Glomerular visceral epithelial cell (primary cell): ENCODE measurements around the gene PARD3.

Experiments
- DNase-seq: peaks from one replicate; pipeline ENCODE4 v3.0.0-alpha.2; 2016; ENCODE audit errors: extremely low spot score

The PARD3 gene

DNA sequence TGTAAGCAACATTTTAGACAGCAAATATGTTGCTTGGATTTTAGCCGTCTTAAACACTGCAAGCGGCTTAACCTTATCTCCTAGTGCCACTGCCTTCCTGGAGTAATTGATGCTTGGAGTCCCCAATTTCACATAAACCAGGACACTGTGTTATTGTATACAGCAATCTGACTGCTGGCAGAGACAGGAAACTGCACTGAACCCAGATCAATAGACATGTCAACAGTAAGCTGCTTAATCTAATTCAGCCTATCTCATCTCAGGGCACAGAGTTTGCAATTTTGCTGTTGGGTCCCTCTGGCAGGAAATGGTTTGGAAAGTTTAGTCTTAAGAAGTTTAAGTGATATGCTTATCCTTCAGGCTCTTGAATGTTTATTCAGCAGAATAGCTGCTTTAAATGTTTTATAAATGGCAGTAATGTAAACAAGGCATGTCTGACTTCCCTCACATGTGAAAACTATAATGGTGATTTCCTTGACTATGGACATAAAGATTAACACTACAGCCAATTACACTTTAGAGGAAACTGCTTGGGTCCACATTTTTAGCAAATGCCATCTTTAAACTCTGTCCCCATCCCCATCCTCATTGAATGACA, 598.6 kb downstream of the PARD3 start:
- DNase-seq, result no peak

DNA sequence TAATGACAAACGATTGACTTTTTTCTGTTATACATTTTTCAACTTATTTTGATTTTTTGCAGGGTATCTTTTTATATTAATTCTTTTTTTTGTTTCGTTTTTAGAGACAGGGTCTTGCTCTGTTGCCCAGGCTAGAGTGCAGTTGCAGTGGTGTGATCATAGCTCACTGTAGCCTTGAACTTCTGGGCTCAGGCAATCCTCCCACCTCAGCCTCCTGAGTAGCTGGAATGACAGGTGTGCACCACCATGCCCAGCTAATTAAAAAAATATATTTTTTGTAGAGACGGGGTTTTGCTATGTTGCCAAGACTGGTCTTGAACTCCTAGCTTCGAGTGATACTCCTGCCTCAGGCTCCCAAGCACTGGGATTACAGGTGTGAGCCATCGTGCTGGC, 601.3 kb downstream of the PARD3 start:
- DNase-seq, result no peak

DNA sequence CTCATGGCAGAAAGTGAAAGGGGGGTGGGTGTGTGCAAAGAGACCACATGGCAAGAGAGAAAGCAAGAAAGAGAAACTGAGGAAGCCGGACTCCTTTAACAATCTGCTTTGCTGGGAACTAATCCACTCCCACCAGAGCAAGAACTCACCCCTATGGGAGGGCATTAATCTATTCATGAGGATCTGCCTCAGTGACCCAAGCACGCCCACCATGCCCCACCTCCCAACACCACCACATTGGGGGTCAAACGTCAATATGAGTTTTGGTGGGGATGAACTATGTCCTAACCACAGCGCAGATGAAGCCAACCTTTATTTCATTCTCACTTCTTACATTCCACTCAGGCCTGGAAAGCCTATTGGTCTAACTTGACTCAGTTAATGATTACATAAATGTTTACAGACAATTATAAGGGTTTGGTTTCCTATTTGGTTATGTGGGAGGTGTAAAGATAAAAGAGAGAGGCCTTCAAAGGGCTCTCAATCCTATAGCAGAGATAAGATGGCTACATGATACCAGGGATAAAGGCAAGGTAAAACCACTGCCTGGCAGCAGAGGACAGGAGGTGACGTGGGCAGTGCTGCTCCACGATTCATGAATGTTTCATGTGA, 601.8 kb downstream of the PARD3 start:
- DNase-seq, result no peak

DNA sequence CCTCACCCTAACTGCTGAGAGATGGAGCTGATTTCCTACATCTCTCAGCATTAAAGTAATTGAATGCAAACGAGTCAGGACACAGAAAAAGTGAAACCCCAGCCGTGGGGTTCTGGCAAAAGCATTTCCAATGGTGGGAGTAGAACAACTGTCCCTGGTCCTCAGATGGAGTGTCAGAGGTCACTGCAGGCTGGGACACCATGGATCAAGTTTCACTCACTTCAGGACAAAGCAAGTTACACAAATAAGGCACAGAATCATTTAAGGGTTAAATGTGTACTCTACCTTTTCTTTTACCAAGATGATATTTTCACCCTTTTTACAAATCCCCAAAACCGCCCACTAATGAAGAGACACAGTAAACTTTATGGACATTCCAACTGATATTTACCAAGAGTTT, 607.8 kb downstream of the PARD3 start:
- DNase-seq, result no peak

DNA sequence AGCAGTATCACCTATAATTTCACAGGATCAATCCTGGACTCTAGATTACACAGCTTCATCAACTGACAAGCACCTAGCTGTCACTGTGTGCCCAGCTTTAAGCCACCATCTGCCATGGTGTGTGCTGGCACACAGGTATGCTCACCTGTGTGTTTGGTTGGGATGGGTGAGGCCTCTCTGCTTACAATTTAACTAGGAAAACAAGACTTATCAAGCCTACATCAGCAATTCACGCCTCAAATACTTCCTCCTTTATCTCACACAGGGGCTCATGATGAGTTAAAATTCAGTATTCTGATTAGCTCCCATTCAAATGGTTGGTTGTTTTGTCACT, 608.2 kb downstream of the PARD3 start:
- no peak for DNase-seq

DNA sequence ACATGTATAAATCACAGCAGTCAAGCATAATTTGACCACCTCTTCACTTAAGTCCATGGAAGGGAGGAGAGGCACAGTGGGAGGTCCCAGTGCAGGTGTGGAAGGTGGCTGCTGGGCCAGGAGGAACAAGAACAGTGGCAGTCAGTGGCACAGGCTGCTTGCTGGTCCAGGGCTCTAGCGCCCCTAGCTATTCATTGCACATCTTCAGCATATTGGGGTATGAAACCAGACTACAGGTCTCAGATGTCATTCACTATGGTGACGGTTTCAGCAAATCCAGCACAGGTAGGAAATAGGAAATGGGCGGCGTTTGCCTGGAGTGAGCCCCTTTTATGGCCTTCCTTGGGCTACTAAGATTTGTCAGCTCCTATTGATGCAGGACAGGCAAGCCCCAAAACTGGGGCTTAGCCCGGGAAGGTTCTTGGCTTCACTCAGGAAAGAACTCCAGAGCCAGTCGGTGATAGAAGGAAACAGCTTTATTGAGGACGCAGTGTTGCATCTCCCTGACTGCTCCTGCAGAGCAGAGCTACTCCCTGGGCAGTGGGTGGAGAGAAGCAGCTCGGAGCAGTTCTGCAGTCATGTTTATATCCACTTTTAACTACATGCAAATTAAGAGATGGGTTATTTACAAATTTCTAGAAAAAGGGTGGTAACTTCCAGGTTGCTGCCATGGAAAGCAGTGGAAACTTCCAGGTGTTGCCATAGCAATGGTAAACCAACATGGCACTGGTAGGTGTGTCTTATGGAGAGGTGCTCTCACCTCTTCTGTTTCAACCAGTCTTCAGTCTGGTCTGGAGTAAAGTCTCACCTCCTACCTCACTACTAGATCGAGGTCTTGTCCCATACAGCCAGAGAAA, 608.8 kb downstream of the PARD3 start:
- no peak for DNase-seq

DNA sequence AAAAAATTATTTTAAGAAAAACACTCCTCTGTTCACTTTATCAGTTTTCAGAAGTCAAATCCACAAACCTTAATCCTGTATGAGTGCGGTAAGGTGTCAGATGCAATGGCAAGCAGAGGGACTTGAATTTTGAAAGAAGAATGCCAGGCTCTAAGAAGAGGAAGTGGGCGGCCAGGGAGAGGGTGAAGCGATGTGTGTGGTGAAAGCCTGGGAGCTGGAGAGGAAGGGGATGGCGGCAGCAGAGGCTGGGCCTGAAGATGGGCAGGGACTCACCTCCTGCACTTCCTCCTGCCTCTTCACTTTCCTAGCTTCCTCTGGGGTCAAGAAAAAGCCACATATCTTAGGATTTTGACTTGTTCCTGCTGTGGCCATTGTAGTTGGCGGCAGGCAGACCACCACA, 609.6 kb downstream of the PARD3 start:
- DNase-seq, result no peak

DNA sequence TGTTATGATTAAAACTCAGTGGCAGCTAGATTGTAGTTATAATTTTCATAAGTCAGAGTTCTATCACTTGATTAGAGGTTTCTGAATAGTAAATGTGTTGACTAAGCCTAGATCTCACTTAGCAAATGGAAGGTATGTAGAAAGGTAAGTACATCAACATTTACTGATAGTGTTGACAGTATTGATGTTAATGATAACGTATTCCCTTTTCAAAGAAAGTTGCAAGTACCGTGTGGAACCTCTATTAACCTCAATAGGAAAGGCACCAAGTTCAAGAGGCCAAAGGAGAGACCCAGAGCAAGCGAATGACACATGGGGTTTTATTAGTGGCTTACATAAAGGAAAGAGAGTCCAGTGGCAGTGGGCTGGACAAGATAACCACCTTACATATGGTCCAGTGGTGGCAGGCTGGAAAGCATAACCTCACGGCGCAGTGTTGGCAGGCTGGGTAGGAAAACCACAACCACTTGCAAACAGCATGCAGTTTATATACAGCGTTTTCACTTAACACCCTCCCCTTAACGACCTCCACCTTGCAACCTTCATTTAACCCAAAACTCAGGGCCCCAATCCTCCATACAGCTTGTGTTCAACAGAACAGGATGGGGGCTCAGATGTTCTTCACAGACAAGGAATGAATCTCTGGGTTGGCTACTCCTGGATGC, 611.0 kb downstream of the PARD3 start:
- no peak for DNase-seq

DNA sequence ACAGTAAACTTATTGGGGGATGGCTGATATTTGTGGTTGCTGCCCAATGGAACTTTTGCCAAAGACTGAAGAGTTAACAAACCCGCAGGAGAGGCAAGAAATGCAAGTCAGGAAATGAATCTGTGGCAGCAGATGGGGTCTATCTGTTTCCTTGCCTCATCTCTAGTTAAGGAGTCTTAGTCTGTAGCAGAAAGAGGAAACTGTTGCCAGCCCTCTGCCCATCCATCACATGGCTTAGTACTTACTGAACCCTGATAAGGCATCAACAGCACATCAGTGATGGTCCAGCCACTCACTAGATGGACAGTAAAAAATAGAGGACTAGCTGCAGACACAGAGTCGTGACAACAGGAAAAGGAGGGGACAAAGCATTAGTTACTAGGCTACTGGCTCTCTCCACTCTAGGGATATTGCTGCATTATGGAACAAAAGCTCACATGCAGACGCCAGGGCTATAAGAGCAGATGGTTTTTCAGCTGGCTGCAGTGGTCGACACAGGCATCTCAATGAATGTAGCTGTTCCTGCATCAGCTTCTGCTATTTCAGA, 614.7 kb downstream of the PARD3 start:
- DNase-seq, result no peak

DNA sequence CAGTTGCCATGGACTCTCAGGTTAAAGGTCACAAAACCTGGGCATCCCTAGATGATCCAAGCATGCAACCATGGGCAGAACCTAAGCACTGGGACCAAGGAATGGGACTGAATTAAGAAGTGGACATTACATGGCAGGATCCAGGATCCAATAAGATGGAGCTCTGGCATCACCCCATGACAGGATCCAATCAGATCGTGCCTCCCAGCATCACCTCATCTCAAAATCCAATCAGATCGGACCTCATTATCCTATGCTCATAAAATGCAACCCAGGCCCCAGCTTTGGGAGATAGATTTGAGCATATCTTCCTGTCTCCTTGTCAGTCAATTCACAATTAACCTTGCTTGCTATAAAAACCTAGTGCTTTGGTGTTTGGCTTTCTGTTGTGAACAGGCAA, 616.1 kb downstream of the PARD3 start:
- DNase-seq, result no peak

DNA sequence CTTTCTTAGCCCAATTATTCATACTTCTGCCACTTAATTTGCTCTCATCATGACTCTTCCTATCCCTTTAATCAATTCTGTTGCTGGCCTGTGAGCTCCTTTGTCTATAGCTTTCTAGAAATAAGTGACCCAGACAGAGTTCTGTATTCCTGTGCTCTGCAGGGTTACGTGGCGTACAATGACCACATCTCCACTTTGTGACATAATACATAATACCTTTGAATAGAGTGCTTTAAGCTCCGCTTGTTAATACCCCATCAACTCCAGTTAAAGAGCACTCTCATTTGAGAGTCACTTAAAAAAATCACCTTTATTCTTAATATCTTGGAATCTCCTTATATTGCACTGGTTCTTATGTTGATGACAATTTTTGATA, 619.0 kb downstream of the PARD3 start:
- no peak for DNase-seq

DNA sequence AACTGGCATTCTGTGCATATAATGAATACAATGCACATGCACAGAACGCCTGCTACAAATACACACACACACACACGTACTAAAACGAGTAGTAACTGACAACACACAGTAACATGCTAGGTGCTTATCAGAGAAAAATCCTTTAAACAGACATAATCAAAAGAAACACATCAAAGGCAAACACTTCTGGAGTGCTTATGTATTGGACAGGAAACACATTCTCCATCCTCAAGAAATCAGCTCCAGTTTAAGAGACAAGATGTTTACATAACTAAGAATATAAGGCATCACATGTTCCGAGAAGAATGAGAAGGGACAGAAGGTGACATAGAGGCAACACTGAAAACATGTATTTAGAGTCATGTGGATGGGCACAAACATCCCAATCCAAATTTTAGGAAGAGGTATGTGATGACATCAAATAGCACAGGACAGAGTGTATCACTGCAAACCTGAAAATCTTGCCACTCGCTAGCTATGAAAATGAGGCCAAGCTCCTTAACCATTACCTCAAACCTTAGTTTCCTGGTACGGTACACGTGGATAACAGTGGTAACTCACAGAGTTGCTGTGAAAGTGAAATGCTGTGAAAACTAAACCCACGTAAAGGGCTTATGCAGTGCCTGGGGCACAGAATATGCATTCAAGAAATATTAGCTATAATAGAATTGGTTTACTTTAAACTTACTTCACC, 619.6 kb downstream of the PARD3 start:
- DNase-seq, result no peak

DNA sequence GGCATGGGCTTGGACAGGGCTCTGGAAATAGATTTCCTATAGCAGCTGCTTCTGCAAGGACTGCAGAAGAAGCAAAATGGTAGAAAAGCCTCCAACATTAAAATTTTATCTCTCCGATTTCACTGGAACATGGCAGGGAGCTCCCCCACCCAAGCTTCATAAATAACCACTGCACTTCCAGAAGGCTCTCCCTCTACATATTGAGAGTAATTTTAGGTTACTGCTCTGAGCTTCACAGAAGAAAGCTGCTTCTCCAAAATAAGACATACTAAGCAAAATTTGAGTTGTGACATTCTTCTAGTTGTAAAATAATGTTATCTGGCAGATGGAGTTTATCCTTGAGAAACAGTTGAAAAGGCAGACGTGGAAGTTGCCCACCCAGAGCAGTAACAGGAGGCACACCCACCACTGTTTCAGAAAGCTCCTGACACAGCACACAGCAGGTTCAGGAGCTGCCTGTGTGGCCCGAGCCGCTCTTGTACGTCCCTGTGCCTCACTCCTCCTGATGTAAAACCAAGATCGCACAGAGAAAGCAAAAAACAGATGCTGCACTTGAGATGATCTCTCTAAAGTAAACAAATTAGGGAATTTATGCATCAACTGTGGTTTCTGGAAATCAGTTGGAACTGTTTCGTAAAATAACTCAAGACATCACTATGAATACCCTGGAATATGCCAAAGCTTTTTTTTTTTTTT, 621.0 kb downstream of the PARD3 start:
- no peak for DNase-seq

DNA sequence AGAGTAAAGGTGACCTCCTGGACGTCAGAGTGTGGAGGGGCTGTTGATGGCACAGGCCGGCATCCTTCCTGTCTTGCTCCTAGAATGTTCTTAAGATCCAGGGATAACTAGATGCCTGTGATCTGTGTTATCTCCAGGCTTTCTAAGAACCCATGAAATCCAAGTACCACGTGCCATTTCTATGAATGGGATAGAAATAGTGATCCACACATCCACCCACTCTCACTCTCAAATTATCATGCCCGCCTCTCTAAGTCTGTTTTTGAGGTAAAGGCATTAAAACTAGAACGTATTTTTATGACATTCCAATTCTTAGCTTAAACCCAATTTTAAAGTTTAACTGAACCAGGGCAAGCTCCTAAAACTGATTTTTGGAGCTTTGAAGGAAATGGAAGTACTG, 622.5 kb downstream of the PARD3 start:
- DNase-seq, result no peak

DNA sequence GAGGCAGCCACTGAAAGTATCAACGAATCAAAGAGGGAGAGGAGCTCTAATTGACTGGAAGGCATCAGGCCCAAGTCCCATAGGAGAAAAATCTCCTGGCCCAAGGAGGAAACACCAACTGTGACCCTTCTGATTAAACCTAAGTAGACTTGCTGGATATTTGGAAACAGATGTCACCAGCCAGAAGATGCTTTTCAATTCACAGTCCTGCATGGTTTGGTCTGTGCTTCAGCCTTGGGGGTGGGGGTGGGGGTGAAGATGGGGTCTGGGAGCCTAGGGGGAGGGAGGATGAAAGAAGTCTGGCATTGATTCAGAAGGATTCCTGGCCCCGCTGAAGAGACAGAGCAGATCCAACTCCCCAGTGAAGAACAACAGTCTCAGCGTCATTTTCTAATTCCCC, 623.7 kb downstream of the PARD3 start:
- DNase-seq, result no peak

DNA sequence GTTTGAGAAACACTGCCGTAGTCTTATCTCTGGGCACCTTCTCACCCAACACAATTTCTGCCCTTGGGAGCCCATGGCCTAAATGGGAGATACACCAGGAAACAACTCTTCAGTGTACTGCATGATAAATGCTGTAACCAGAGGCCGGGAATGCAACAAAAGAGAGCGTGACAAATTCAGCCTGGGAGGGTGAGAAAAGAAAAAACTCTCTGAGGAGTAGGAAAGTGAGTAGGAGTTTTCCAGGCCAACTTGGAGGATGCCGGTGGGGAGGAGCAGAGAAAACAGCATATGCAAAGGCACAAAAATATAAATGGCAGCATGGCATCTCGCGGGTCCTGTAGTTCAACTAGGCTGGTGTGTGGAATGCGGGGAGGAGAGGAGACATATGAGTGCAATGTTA, 624.5 kb downstream of the PARD3 start:
- no peak for DNase-seq

DNA sequence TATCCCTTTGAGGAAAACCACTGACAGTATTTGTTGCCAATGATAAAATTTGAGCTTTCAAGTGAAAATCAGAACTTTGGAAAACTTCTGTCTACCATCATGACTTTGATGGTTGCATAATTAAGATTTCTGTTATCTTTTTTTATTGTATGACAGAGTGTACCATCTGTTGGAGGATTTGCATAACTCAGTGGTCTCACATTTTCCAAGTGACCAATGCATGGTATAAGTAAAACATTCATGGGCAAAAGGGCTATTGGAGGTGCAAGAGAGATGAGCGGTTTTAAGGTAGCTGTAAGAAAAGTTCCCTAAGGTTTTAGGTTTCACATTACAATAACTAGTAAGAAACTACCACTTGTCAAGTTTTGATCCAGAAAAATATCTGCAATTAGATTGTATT, 625.3 kb downstream of the PARD3 start:
- no peak for DNase-seq

DNA sequence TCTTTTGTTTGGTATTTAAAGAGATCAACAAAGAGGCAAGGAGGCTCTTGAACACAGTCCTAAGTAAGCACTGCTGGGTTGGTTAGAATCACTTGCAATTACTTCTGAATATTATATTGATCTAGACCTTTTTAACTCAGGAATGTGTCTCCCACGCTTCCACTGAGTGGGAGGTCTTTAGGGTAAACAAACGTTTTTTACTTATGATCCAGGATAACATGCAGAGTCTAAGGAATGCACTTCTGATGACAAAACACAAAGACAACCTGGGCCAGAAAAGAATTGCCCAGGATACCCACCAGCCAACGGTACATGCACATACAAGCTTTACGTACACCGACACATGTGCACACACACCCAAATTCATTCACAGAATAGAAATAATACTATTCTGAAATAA, 626.9 kb downstream of the PARD3 start:
- no peak for DNase-seq

DNA sequence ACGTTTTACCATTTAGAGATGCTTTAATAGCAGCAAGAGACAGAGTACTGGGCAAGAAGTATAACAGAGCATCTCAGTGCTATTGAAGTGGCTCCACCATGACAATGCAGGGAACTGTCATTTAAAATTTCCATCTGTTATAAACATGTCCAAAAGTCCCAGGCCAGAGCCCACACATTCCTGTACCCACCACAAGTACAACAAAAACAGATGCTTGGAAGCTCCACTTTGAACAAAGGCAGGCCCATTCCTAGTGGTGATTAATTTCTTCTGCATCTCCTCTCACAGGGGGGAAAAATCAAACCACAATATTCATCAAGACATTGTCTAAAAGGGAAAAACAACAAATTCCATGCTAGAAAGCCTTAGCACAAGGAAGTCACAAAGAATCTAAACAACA, 627.9 kb downstream of the PARD3 start:
- DNase-seq, result peak; percentile 8

DNA sequence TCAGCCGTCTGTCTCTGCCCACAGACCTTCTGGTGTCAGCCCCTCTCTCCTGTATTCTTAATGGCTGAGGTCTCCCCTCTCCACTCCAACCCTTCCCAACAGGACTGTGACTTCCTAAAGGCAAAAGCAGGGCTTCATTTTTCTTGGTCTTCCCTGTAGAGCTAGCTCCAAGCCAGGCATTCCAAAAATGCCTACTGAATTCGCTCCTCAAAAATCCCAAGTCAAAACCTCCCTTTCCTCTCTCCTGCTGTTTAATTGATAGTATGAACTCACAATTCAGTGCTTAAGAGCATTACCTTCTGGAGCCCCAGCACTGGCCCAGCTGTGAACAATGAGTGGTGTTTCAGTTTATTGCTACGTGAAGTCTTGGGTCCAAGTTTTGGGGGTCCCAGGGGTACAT, 628.4 kb downstream of the PARD3 start:
- DNase-seq, result no peak

DNA sequence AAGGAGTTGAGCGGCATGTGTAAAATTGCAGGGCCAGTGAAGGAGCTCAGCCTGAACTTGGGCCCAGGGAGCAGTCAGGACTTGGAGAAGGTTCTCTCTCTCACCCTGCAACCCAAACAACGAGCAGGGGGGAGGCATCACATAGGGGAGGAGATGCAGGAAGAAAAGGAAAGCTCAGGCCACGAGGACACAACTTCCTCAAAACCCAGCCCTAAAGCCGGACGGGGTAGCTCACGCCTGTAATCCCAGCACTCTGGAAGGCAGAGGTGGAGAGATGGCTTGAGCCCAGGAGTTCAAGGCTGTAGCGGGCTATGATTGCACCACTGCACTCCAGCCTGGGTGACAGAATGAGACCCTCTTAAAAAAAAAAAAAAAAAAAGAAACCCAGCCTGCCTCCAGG, 629.1 kb downstream of the PARD3 start:
- DNase-seq, result no peak
